ENCODE results near the gene ANKS1A. TPM values are rescaled to one million over a fixed set of nuclear protein-coding genes. Genes with fewer than 3 reads are reported as not detected.

ANKS1A gene
- polyA plus RNA-seq, 3 donors = 1.7 to 8.0 (median 3.1) TPM

DNA sequence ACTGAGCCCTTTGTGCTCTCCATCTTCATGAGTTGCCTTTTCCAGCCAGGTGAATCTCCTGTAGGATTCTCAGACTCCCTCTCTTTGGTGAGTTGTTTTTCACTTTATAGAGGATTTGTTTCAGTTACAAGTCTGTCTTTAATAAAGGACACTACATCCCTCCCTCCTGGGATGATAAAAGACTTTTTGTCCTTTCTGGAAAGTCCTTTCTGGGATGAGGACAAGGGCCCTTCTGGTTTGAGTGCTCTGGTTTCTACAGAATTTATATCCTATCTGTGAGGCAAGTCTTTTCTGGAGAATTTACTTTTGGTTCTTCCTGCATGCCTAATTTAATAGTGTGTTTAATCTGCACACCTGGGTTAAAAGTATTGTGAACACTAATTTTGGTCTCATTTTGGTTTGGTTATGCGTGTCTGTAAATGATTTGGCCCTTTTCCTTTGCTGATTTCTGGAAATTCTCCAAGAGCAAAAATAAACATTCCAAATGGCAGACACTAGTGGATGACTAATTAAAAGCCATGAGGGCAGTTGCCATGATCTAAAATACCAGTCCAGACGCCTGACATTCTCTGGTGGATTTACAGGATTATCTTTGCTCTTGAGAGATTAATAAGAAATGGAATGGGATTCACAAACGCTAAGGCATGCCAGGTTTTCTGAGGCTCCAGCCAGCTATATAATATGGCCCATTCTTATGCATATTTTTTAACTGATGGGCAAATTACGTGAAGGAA lies 207.2 kb downstream of the ANKS1A start:
- H2AFZ ChIP-seq (ENCODE audit: insufficient read depth, low read depth, low read length, poor library complexity, severe bottlenecking) = no peak overlapping the region
- H3K9me3 ChIP-seq (replicated peaks in 1 of 2; ENCODE audit: control insufficient read depth in 1 of 2, insufficient read depth in 1 of 2, low read length in 2 of 2) = no peaks in the 10 kb centered on the region
- Mint-ChIP-seq H3K27ac (no peak overlapping the region), H3K4me1 (no peaks in the 10 kb centered on the region), H3K36me3 (peaks cover 2 to 6% of the 10 kb centered on the region in 2 donors), H3K9me3 (no peaks in the 10 kb centered on the region), H3K4me3 (no peak overlapping the region), H3K27me3 (ENCODE audit: low read depth in 3 of 3) (peaks cover 0 to 1% (median 0%) of the 10 kb centered on the region in 3 donors)
- no peaks in the 10 kb centered on the region for H4K20me1 ChIP-seq (ENCODE audit: insufficient read depth, low read length)
- H3K36me3 ChIP-seq (replicated peaks in 1 of 2; ENCODE audit: control insufficient read depth in 1 of 2, insufficient read depth in 2 of 2, low read length in 2 of 2) = peaks cover 3 to 9% of the 10 kb centered on the region in 2 donors
- no peak overlapping the region for H3K4me2 ChIP-seq (replicated peaks; ENCODE audit: extremely low read depth, low read length, poor library complexity, severe bottlenecking)
- H3K79me2 ChIP-seq (ENCODE audit: insufficient read depth, low read length) = no peaks in the 10 kb centered on the region
- no peaks in the 10 kb centered on the region for H3K27me3 ChIP-seq (ENCODE audit: control insufficient read depth in 2 of 2, insufficient read depth in 2 of 2, low read length in 2 of 2)
- H3K4me1 ChIP-seq (ENCODE audit: control insufficient read depth in 1 of 2, insufficient read depth in 2 of 2, low read length in 2 of 2) = no peaks in the 10 kb centered on the region
- intact Hi-C loops (cut with micrococcal nuclease) = no loop called here
- H3K4me3 ChIP-seq (replicated peaks in 1 of 3; ENCODE audit: low read depth in 2 of 3, low read length in 3 of 3) = no peak overlapping the region
- DNase-seq = no peak
- H3K9ac ChIP-seq (ENCODE audit: insufficient read depth, low read length, poor library complexity, severe bottlenecking) = no peak overlapping the region
- no peak overlapping the region for H3K27ac ChIP-seq (ENCODE audit: low read depth in 1 of 2, low read length in 2 of 2)
- TF ChIP-seq, protein P1, sequence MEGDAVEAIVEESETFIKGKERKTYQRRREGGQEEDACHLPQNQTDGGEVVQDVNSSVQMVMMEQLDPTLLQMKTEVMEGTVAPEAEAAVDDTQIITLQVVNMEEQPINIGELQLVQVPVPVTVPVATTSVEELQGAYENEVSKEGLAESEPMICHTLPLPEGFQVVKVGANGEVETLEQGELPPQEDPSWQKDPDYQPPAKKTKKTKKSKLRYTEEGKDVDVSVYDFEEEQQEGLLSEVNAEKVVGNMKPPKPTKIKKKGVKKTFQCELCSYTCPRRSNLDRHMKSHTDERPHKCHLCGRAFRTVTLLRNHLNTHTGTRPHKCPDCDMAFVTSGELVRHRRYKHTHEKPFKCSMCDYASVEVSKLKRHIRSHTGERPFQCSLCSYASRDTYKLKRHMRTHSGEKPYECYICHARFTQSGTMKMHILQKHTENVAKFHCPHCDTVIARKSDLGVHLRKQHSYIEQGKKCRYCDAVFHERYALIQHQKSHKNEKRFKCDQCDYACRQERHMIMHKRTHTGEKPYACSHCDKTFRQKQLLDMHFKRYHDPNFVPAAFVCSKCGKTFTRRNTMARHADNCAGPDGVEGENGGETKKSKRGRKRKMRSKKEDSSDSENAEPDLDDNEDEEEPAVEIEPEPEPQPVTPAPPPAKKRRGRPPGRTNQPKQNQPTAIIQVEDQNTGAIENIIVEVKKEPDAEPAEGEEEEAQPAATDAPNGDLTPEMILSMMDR (IDR thresholded peaks at IDR 0.05) = no peak
- WGBS (ENCODE audit: insufficient coverage) = 100% methylated on average over 1 of the region's 4 CpGs

DNA sequence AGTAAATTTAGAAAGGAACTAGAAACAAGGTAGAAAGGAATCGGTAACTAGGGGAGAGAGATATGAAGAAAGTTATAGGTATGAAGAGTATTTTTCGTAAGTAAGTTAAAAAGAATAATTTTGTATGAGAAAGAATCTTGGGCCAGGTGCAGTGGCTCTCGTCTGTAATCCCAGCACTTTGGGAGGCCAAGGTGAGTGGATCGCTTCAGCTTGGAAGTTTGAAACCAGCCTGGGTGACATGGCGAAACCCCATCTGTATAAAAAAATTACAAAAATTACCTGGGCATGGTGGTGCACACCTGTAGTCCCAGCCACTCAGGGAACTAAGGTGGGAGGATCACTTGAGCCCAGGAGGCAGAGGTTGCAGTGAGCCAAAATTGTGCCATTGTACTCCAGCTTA lies 210.1 kb downstream of the ANKS1A start:
- TF ChIP-seq, protein P1 (IDR thresholded peaks at IDR 0.05) = no peak
- Histone ChIP-seq H3K9ac (ENCODE audit: insufficient read depth, low read length, poor library complexity, severe bottlenecking) (no peak overlapping the region), H3K79me2 (ENCODE audit: insufficient read depth, low read length) (no peaks in the 10 kb centered on the region), H3K27me3 (ENCODE audit: control insufficient read depth in 2 of 2, insufficient read depth in 2 of 2, low read length in 2 of 2) (no peaks in the 10 kb centered on the region), H3K36me3 (replicated peaks in 1 of 2; ENCODE audit: control insufficient read depth in 1 of 2, insufficient read depth in 2 of 2, low read length in 2 of 2) (no peaks in the 10 kb centered on the region), H4K20me1 (ENCODE audit: insufficient read depth, low read length) (no peaks in the 10 kb centered on the region), H3K4me3 (replicated peaks in 1 of 3; ENCODE audit: low read depth in 2 of 3, low read length in 3 of 3) (no peak overlapping the region), H3K27ac (ENCODE audit: low read depth in 1 of 2, low read length in 2 of 2) (no peak overlapping the region), H2AFZ (ENCODE audit: insufficient read depth, low read depth, low read length, poor library complexity, severe bottlenecking) (no peak overlapping the region), H3K4me1 (ENCODE audit: control insufficient read depth in 1 of 2, insufficient read depth in 2 of 2, low read length in 2 of 2) (no peaks in the 10 kb centered on the region), H3K4me2 (replicated peaks; ENCODE audit: extremely low read depth, low read length, poor library complexity, severe bottlenecking) (no peak overlapping the region), H3K9me3 (replicated peaks in 1 of 2; ENCODE audit: control insufficient read depth in 1 of 2, insufficient read depth in 1 of 2, low read length in 2 of 2) (no peaks in the 10 kb centered on the region)
- Mint-ChIP-seq H3K4me1 (no peaks in the 10 kb centered on the region), H3K4me3 (no peak overlapping the region), H3K27me3 (ENCODE audit: low read depth in 3 of 3) (no peaks in the 10 kb centered on the region), H3K36me3 (no peaks in the 10 kb centered on the region), H3K9me3 (no peaks in the 10 kb centered on the region), H3K27ac (no peak overlapping the region)
- intact Hi-C loops (cut with micrococcal nuclease) = no loop called here
- WGBS (ENCODE audit: insufficient coverage) = 100% methylated on average over 2 of the region's 5 CpGs
- DNase-seq = no peak

Data from CD14-positive monocyte (primary cell).